ENCODE results near the gene COL6A2. TPM values are rescaled to one million over a fixed set of nuclear protein-coding genes. Genes with fewer than 3 reads are reported as not detected.

The COL6A2 gene
- total RNA-seq, 1 experiment from 2014 or later, result 111 TPM

DNA sequence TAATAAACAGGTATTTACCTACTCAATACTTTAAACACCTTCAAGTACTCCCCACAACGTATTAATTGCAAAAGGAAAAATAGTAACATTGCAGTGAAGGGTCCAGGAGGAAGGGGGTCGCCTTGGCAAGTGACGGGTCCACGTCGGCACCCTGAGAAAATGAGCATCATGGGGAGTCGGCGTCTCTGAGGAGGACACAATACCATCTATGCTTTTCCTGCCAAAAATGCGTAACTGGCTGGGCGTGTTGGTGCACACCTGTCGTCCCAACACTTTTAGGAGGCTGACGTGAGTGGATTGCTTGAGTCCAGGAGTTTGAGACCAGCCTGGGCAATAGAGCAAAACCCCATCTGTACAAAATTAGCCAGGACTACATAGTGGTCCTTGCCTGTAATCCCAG is 50.2 kb downstream of the COL6A2 start:
- peaks cover 3% of the 10 kb centered on the region; the same call in 1 of the 2 replicates for H3K36me3 Mint-ChIP-seq
- ChIA-PET POLR2A (no interaction called here), CTCF (interaction anchor here (0.6 to 1.0 kb wide), 3 partner anchors 15 to 81 kb away, joined by 3 read pairs; no protein-coding TSS in a partner anchor)
- no peaks in the 10 kb centered on the region; the same call in 1 of the 2 replicates for H3K9me3 Mint-ChIP-seq
- no peak overlapping the region for H3K4me3 Mint-ChIP-seq
- H3K27ac Mint-ChIP-seq, result 0 out of 2 replicates have a peak overlapping the region, but pooled peaks have one; percentile 46
- ATAC-seq, result no peak
- peak; percentile 5 for DNase-seq (ENCODE audit: low spot score)
- TF ChIP-seq JAZF1 (CRISPR knock-in tag; IDR thresholded peaks at IDR 0.05) (no peak), TEAD1 (CRISPR knock-in tag; IDR thresholded peaks at IDR 0.05) (no peak), SMAD4 (CRISPR knock-in tag; IDR thresholded peaks at IDR 0.05) (no peak), ZNF138 (CRISPR knock-in tag; conservative IDR thresholded peaks at IDR 0.05) (no peak)
- TF ChIP-seq, protein P1, sequence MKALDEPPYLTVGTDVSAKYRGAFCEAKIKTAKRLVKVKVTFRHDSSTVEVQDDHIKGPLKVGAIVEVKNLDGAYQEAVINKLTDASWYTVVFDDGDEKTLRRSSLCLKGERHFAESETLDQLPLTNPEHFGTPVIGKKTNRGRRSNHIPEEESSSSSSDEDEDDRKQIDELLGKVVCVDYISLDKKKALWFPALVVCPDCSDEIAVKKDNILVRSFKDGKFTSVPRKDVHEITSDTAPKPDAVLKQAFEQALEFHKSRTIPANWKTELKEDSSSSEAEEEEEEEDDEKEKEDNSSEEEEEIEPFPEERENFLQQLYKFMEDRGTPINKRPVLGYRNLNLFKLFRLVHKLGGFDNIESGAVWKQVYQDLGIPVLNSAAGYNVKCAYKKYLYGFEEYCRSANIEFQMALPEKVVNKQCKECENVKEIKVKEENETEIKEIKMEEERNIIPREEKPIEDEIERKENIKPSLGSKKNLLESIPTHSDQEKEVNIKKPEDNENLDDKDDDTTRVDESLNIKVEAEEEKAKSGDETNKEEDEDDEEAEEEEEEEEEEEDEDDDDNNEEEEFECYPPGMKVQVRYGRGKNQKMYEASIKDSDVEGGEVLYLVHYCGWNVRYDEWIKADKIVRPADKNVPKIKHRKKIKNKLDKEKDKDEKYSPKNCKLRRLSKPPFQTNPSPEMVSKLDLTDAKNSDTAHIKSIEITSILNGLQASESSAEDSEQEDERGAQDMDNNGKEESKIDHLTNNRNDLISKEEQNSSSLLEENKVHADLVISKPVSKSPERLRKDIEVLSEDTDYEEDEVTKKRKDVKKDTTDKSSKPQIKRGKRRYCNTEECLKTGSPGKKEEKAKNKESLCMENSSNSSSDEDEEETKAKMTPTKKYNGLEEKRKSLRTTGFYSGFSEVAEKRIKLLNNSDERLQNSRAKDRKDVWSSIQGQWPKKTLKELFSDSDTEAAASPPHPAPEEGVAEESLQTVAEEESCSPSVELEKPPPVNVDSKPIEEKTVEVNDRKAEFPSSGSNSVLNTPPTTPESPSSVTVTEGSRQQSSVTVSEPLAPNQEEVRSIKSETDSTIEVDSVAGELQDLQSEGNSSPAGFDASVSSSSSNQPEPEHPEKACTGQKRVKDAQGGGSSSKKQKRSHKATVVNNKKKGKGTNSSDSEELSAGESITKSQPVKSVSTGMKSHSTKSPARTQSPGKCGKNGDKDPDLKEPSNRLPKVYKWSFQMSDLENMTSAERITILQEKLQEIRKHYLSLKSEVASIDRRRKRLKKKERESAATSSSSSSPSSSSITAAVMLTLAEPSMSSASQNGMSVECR (CRISPR knock-in tag; IDR thresholded peaks at IDR 0.05; ENCODE audit: borderline replicate concordance), result no peak
- TF ChIP-seq, protein P2, sequence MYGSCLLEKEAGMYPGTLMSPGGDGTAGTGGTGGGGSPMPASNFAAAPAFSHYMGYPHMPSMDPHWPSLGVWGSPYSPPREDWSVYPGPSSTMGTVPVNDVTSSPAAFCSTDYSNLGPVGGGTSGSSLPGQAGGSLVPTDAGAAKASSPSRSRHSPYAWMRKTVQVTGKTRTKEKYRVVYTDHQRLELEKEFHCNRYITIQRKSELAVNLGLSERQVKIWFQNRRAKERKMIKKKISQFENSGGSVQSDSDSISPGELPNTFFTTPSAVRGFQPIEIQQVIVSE (CRISPR knock-in tag; IDR thresholded peaks at IDR 0.05; ENCODE audit: borderline replicate concordance), result no peak
- TF ChIP-seq, protein P3, sequence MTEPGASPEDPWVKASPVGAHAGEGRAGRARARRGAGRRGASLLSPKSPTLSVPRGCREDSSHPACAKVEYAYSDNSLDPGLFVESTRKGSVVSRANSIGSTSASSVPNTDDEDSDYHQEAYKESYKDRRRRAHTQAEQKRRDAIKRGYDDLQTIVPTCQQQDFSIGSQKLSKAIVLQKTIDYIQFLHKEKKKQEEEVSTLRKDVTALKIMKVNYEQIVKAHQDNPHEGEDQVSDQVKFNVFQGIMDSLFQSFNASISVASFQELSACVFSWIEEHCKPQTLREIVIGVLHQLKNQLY (CRISPR knock-in tag; IDR thresholded peaks at IDR 0.05), result no peak
- TF ChIP-seq, protein P4, sequence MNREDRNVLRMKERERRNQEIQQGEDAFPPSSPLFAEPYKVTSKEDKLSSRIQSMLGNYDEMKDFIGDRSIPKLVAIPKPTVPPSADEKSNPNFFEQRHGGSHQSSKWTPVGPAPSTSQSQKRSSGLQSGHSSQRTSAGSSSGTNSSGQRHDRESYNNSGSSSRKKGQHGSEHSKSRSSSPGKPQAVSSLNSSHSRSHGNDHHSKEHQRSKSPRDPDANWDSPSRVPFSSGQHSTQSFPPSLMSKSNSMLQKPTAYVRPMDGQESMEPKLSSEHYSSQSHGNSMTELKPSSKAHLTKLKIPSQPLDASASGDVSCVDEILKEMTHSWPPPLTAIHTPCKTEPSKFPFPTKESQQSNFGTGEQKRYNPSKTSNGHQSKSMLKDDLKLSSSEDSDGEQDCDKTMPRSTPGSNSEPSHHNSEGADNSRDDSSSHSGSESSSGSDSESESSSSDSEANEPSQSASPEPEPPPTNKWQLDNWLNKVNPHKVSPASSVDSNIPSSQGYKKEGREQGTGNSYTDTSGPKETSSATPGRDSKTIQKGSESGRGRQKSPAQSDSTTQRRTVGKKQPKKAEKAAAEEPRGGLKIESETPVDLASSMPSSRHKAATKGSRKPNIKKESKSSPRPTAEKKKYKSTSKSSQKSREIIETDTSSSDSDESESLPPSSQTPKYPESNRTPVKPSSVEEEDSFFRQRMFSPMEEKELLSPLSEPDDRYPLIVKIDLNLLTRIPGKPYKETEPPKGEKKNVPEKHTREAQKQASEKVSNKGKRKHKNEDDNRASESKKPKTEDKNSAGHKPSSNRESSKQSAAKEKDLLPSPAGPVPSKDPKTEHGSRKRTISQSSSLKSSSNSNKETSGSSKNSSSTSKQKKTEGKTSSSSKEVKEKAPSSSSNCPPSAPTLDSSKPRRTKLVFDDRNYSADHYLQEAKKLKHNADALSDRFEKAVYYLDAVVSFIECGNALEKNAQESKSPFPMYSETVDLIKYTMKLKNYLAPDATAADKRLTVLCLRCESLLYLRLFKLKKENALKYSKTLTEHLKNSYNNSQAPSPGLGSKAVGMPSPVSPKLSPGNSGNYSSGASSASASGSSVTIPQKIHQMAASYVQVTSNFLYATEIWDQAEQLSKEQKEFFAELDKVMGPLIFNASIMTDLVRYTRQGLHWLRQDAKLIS (CRISPR knock-in tag; IDR thresholded peaks at IDR 0.05; ENCODE audit: borderline replicate concordance), result no peak
- no peaks in the 10 kb centered on the region for H3K27me3 Mint-ChIP-seq (ENCODE audit: low read depth)
- peaks cover 18% of the 10 kb centered on the region for H3K4me1 Mint-ChIP-seq

DNA sequence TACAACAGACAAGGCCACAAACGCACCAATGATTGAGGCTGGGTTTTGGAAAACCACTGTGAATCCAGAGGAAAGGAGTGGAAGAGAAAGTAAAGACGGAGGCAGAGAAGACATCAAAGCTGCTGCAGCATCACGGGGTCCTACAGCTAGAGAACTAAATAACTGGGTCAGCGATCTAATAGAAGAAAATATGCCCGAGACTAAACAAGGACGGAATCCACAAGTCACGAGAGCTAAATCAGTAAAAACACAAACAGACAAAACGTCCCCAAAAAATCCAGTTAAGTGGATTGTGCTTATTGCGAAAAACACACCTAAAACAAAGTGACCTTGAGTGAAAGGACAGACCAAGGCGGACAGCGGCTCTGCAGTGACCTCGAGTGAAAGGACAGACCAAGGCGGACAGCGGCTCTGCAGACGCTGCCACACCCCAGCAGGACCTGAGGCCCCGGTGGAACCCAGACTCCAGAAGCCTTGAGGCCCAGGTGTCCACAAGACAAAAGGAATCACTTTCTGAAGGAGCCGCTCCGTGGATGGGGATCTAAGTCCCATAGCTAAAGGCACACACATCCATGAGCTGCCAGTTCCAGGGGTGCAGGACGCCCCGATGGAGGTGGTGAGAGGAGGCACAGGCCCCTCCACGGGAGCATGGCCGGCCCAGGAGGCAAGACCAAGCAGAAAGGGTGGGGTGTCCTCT is 51.4 kb downstream of the COL6A2 start:
- no peaks in the 10 kb centered on the region for H3K27me3 Mint-ChIP-seq (ENCODE audit: low read depth)
- POLR2A ChIA-PET, result no interaction called here
- H3K27ac Mint-ChIP-seq, result peak overlapping the region; percentile 48
- no peaks in the 10 kb centered on the region; the same call in 1 of the 2 replicates for H3K9me3 Mint-ChIP-seq
- peaks cover 3% of the 10 kb centered on the region; the same call in 1 of the 2 replicates for H3K36me3 Mint-ChIP-seq
- H3K4me3 Mint-ChIP-seq, result no peak overlapping the region
- DNase-seq (ENCODE audit: low spot score), result peak; percentile 8
- H3K4me1 Mint-ChIP-seq, result peaks cover 13% of the 10 kb centered on the region
- ATAC-seq, result no peak
- CTCF ChIA-PET, result interaction anchor here (0.7 to 1.6 kb wide), 3 partner anchors 9 to 178 kb away, joined by 3 to 4 read pairs (median 3); no protein-coding TSS in a partner anchor
- TF ChIP-seq OVOL2 (CRISPR knock-in tag; IDR thresholded peaks at IDR 0.05; ENCODE audit: borderline replicate concordance) (no peak), NR3C1 (CRISPR knock-in tag; conservative IDR thresholded peaks at IDR 0.05; ENCODE audit: low read depth) (no peak), IRF2 (CRISPR knock-in tag; IDR thresholded peaks at IDR 0.05; ENCODE audit: borderline replicate concordance, low read depth) (no peak), MXD4 (CRISPR knock-in tag; IDR thresholded peaks at IDR 0.05; ENCODE audit: borderline replicate concordance) (no peak), ZNF138 (CRISPR knock-in tag; conservative IDR thresholded peaks at IDR 0.05) (no peak), ZNF396 (CRISPR knock-in tag; IDR thresholded peaks at IDR 0.05; ENCODE audit: borderline replicate concordance) (no peak), ZNF416 (CRISPR knock-in tag; IDR thresholded peaks at IDR 0.05) (no peak), ZBTB21 (CRISPR knock-in tag; IDR thresholded peaks at IDR 0.05; ENCODE audit: borderline replicate concordance) (no peak), MYBL2 (CRISPR knock-in tag; IDR thresholded peaks at IDR 0.05) (no peak)
- TF ChIP-seq, protein P4 (CRISPR knock-in tag; IDR thresholded peaks at IDR 0.05; ENCODE audit: borderline replicate concordance), result no peak
- TF ChIP-seq, protein P5, sequence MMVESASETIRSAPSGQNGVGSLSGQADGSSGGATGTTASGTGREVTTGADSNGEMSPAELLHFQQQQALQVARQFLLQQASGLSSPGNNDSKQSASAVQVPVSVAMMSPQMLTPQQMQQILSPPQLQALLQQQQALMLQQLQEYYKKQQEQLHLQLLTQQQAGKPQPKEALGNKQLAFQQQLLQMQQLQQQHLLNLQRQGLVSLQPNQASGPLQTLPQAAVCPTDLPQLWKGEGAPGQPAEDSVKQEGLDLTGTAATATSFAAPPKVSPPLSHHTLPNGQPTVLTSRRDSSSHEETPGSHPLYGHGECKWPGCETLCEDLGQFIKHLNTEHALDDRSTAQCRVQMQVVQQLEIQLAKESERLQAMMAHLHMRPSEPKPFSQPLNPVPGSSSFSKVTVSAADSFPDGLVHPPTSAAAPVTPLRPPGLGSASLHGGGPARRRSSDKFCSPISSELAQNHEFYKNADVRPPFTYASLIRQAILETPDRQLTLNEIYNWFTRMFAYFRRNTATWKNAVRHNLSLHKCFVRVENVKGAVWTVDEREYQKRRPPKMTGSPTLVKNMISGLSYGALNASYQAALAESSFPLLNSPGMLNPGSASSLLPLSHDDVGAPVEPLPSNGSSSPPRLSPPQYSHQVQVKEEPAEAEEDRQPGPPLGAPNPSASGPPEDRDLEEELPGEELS (CRISPR knock-in tag; IDR thresholded peaks at IDR 0.05), result no peak
